ENCODE measurements around the gene MBNL2. TPM values are rescaled to one million over a fixed set of nuclear protein-coding genes. Genes with fewer than 3 reads are reported as not detected.

The MBNL2 gene
- total and polyA plus RNA-seq, 2 of the 13 experiments (the other 11 are each of a cell fraction or from before 2014, with no cell fraction given): 30.8 to 59.0 TPM

DNA sequence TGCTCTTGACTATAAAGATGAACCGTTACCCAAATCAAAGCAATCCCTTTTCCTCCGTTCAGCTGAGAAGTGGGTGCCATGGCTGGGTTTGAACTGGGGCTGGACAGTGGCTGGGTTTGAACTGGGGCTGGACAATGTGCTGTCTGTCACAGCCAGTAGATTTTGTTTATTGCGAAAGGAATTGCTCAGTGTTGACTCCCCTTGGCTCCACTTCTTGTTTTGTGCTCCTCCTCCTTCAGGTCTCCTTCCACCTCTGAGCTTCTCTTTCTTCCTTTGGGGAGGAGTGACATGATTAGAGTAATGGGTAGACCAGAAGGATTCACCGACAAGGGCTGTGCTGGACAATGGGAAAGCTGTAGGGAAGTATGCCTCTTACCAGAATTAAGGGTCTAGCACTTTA lies 19.4 kb upstream of the MBNL2 start:
- POLR2A ChIA-PET: no interaction called here
- peaks cover 0 to 4% of the 10 kb centered on the region in 2 experiments; a peak in 3 of 5 replicates for H3K27me3 ChIP-seq (ENCODE audit: control insufficient read depth in 1 of 2, insufficient read depth in 2 of 2, low read length in 2 of 2)
- ATAC-seq: no peak

More for the DNA sequence above, 19.4 kb upstream of the MBNL2 start:
- H3K4me1 ChIP-seq (ENCODE audit: insufficient read depth, low read length): peaks cover 8% of the 10 kb centered on the region
- no peaks in the 10 kb centered on the region for H4K20me1 ChIP-seq (ENCODE audit: insufficient read depth, low read length)
- in situ Hi-C loops (cut with HindIII; ENCODE audit: extremely low pct_ligation_motif_present, low pct_unique_long_range_greater_than_20kb) (no loop called here), intact Hi-C loops (cut with micrococcal nuclease; ENCODE audit: unreplicated experiment) (no loop called here)
- no peak overlapping the region for H3K9ac ChIP-seq (ENCODE audit: insufficient read depth, low read depth, low read length)
- H3K9me3 ChIP-seq (ENCODE audit: low read length): peaks cover 5% of the 10 kb centered on the region; the same call in 1 of the 2 replicates
- DNase-seq (ENCODE audit: low spot score) (no peak), FAIRE-seq (no peak)
- TF ChIP-seq ZNF782 (CRISPR knock-in tag; IDR thresholded peaks at IDR 0.05; ENCODE audit: borderline replicate concordance): no peak
- no peak for TF ChIP-seq PRPF4 (IDR thresholded peaks at IDR 0.05; ENCODE audit: low read depth, low read length, poor library complexity, severe bottlenecking)
- no peak for TF ChIP-seq ZNF780A (CRISPR knock-in tag; IDR thresholded peaks at IDR 0.05)
- TF ChIP-seq ARNTL (CRISPR knock-in tag; IDR thresholded peaks at IDR 0.05): no peak
- no peak for TF ChIP-seq ZFP1 (CRISPR knock-in tag; IDR thresholded peaks at IDR 0.05)
- TF ChIP-seq PHB2 (IDR thresholded peaks at IDR 0.05; ENCODE audit: partially characterized antibody): no peak
- no peak for TF ChIP-seq THAP9 (CRISPR knock-in tag; IDR thresholded peaks at IDR 0.05; ENCODE audit: borderline replicate concordance)
- TF ChIP-seq SP2 (CRISPR knock-in tag; IDR thresholded peaks at IDR 0.05): no peak
- TF ChIP-seq ASH2L (IDR thresholded peaks at IDR 0.05; ENCODE audit: insufficient read length, low read depth, low read length): no peak
- TF ChIP-seq ZBTB34 (CRISPR knock-in tag; IDR thresholded peaks at IDR 0.05): no peak
- no peak for TF ChIP-seq ZNF460 (CRISPR knock-in tag; IDR thresholded peaks at IDR 0.05; ENCODE audit: borderline replicate concordance)
- no peak for TF ChIP-seq FOXJ3 (CRISPR knock-in tag; IDR thresholded peaks at IDR 0.05; ENCODE audit: borderline replicate concordance)
- no peak for TF ChIP-seq ESRRA (CRISPR knock-in tag; IDR thresholded peaks at IDR 0.05; ENCODE audit: low read depth)
- no peak for TF ChIP-seq ATRX (CRISPR knock-in tag; IDR thresholded peaks at IDR 0.05; ENCODE audit: borderline replicate concordance)
- no peak for TF ChIP-seq PAWR (CRISPR knock-in tag; IDR thresholded peaks at IDR 0.05; ENCODE audit: borderline replicate concordance)
- CTCF ChIA-PET (ENCODE audit: low intra/inter-chr PET ratio, low total read pairs): no interaction called here
- 58% methylated on average over 4 of the region's 4 CpGs for WGBS (ENCODE audit: low lambda C conversion rate)
- no peak overlapping the region for H3K27ac ChIP-seq (ENCODE audit: extremely low read length, insufficient read depth, low read length)
- no peak overlapping the region for H2AFZ ChIP-seq (ENCODE audit: low read length)
- no peaks in the 10 kb centered on the region for H3K79me2 ChIP-seq (ENCODE audit: insufficient read depth, low read length)
- BruUV-seq (replicated peaks): no TSS peak
- no peak overlapping the region for H3K4me2 ChIP-seq (ENCODE audit: low read depth, low read length)
- no peak overlapping the region for H3K4me3 ChIP-seq (replicated peaks in 1 of 3; ENCODE audit: insufficient read depth in 1 of 3, low read depth in 2 of 3, low read length in 3 of 3)
- H3K36me3 ChIP-seq (replicated peaks in 1 of 2; ENCODE audit: control insufficient read depth in 1 of 2, insufficient read depth in 2 of 2, low read length in 2 of 2): no peaks in the 10 kb centered on the region
